Activated T-helper 1 cell treated with anti-CD3 and anti-CD28 coated beads, Interleukin-12 subunit alpha, Interleukin-12 subunit beta, Interleukin-2, Interleukin-4 antibody, amounts not matched to agents 30 ng/mL and 10 ng/mL and 1 ng/mL, durations not matched to agents 14 hours and 24 hours and 36 hours (primary cell): ENCODE measurements around the gene TNS2. TPM values are rescaled to one million over a fixed set of nuclear protein-coding genes. Genes with fewer than 3 reads are reported as not detected.
"Not testable (repeated sequence)": the region's sequence is repeated elsewhere in the genome, so short reads cannot be mapped to it uniquely, and the experiment has no call there.

ENCODE experiments used
- DNase-seq: peaks from one replicate; pipeline ENCODE4 v3.0.0; 2021; ENCODE audit warnings: low spot score
- H3K27ac Mint-ChIP-seq: one replicate; pipeline ENCODE4 v1.8.0; 2021; ENCODE audit warnings: mild to moderate bottlenecking, mixed read lengths
- H3K27me3 Mint-ChIP-seq: one replicate; pipeline ENCODE4 v1.8.0; 2022; ENCODE audit warnings: mild to moderate bottlenecking, moderate library complexity, mixed read lengths; ENCODE audit not compliant: insufficient read depth
- H3K36me3 Mint-ChIP-seq: one replicate; pipeline ENCODE4 v1.8.0; 2021; ENCODE audit warnings: low read depth, mixed read lengths
- H3K4me1 Mint-ChIP-seq: one replicate; pipeline ENCODE4 v1.8.0; 2021; ENCODE audit warnings: low read depth, mixed read lengths
- H3K4me3 Mint-ChIP-seq: one replicate; pipeline ENCODE4 v1.8.0; 2021; ENCODE audit warnings: mild to moderate bottlenecking, moderate library complexity, mixed read lengths
- H3K9me3 Mint-ChIP-seq: one replicate; pipeline ENCODE4 v1.8.0; 2021; ENCODE audit warnings: mixed read lengths
- intact Hi-C: fragments of 100-400 bp; cut with micrococcal nuclease; formaldehyde crosslinking; loops from one replicate; pipeline ENCODE4 v1.15.1; 2024
- total RNA-seq: library from RNA; stranded (reverse); gene quantifications from 2 replicates; pipeline ENCODE4 v1.2.3, GENCODE V29; 2022

The TNS2 gene
- total RNA-seq, 1 donor from 2014 or later, result 2.7 TPM

GRCh38 chr12:53098354-53098981 lies 48.6 kb downstream of the TNS2 start:
- H3K4me3 Mint-ChIP-seq, result peak overlapping the region; percentile 60
- peaks cover 1% of the 10 kb centered on the region for H3K36me3 Mint-ChIP-seq
- H3K27me3 Mint-ChIP-seq, result peaks cover 35% of the 10 kb centered on the region
- DNase-seq, result no peak
- intact Hi-C loops, result no loop called here
- no peaks in the 10 kb centered on the region for H3K9me3 Mint-ChIP-seq
- H3K4me1 Mint-ChIP-seq, result peaks cover 33% of the 10 kb centered on the region
- H3K27ac Mint-ChIP-seq, result peak overlapping the region; percentile 64

- peaks cover 35% of the 10 kb centered on the region for H3K27me3 Mint-ChIP-seq
- peak overlapping the region; percentile 23 for H3K27ac Mint-ChIP-seq
- peaks cover 1% of the 10 kb centered on the region for H3K36me3 Mint-ChIP-seq
- peaks cover 37% of the 10 kb centered on the region for H3K4me1 Mint-ChIP-seq
- no peaks in the 10 kb centered on the region for H3K9me3 Mint-ChIP-seq
- intact Hi-C loops, result loop anchor here (1.0 kb wide), 3 partner anchors 20 to 45 kb away; partner anchors contain the start of gene SPRYD3
- peak; percentile 72 for DNase-seq
- peak overlapping the region; percentile 37 for H3K4me3 Mint-ChIP-seq
Measured at GRCh38 chr12:53099071-53099882, 49.4 kb downstream of the TNS2 start.

- H3K4me1 Mint-ChIP-seq, result peaks cover 37% of the 10 kb centered on the region
- no peak overlapping the region for H3K27ac Mint-ChIP-seq
- no peaks in the 10 kb centered on the region for H3K36me3 Mint-ChIP-seq
- H3K27me3 Mint-ChIP-seq, result peaks cover 29% of the 10 kb centered on the region
- H3K4me3 Mint-ChIP-seq, result no peak overlapping the region
- DNase-seq, result no peak
- intact Hi-C loops, result no loop called here
- no peaks in the 10 kb centered on the region for H3K9me3 Mint-ChIP-seq
Measured at GRCh38 chr12:53100466-53101151, 50.7 kb downstream of the TNS2 start.

GRCh38 chr12:53101266-53101665 lies 51.4 kb downstream of the TNS2 start:
- Mint-ChIP-seq H3K27ac (no peak overlapping the region), H3K9me3 (no peaks in the 10 kb centered on the region), H3K36me3 (no peaks in the 10 kb centered on the region), H3K4me1 (peaks cover 37% of the 10 kb centered on the region), H3K27me3 (peaks cover 25% of the 10 kb centered on the region), H3K4me3 (no peak overlapping the region)
- no peak for DNase-seq
- intact Hi-C loops, result no loop called here

- DNase-seq, result no peak
- H3K27me3 Mint-ChIP-seq, result peaks cover 16% of the 10 kb centered on the region
- peaks cover 31% of the 10 kb centered on the region for H3K4me1 Mint-ChIP-seq
- H3K4me3 Mint-ChIP-seq, result no peak overlapping the region
- intact Hi-C loops, result no loop called here
- no peak overlapping the region for H3K27ac Mint-ChIP-seq
- no peaks in the 10 kb centered on the region for H3K36me3 Mint-ChIP-seq
- no peaks in the 10 kb centered on the region for H3K9me3 Mint-ChIP-seq
Measured at GRCh38 chr12:53101931-53102781, 52.3 kb downstream of the TNS2 start.

- Mint-ChIP-seq H3K27me3 (peaks cover 12% of the 10 kb centered on the region), H3K4me3 (no peak within 1 kb of the TSS), H3K36me3 (no peaks in the 10 kb centered on the region), H3K27ac (no peak within 1 kb of the TSS), H3K9me3 (no peaks in the 10 kb centered on the region), H3K4me1 (peaks cover 27% of the 10 kb centered on the region)
- intact Hi-C loops, result no loop called here
- no peak for DNase-seq
Measured at GRCh38 chr12:53102883-53103807, 53.3 kb downstream of the TNS2 start, which contains the start of gene SOAT2. TSS of gene SOAT2 (plus strand) at chr12:53103486. CDS start at chr12:53103578, 92 bp downstream.

- H3K4me3 Mint-ChIP-seq, result no peak overlapping the region
- H3K9me3 Mint-ChIP-seq, result no peaks in the 10 kb centered on the region
- DNase-seq, result no peak
- intact Hi-C loops, result no loop called here
- H3K27ac Mint-ChIP-seq, result no peak overlapping the region
- peaks cover 8% of the 10 kb centered on the region for H3K27me3 Mint-ChIP-seq
- peaks cover 20% of the 10 kb centered on the region for H3K4me1 Mint-ChIP-seq
- no peaks in the 10 kb centered on the region for H3K36me3 Mint-ChIP-seq
Measured at GRCh38 chr12:53103860-53104305, 54.0 kb downstream of the TNS2 start.

- Mint-ChIP-seq H3K4me3 (no peak overlapping the region), H3K27ac (no peak overlapping the region), H3K27me3 (peaks cover 3% of the 10 kb centered on the region), H3K9me3 (no peaks in the 10 kb centered on the region), H3K36me3 (no peaks in the 10 kb centered on the region), H3K4me1 (peaks cover 14% of the 10 kb centered on the region)
- no peak for DNase-seq
- intact Hi-C loops, result no loop called here
Measured at GRCh38 chr12:53105256-53105655, 55.4 kb downstream of the TNS2 start.

- no peak overlapping the region for H3K27ac Mint-ChIP-seq
Measured at GRCh38 chr12:53105712-53106439, 56.0 kb downstream of the TNS2 start.

GRCh38 chr12:53107122-53107521 lies 57.3 kb downstream of the TNS2 start:
- H3K4me3 Mint-ChIP-seq, result no peak overlapping the region
- no peak for DNase-seq
- no peaks in the 10 kb centered on the region for H3K36me3 Mint-ChIP-seq
- intact Hi-C loops, result no loop called here
- no peaks in the 10 kb centered on the region for H3K27me3 Mint-ChIP-seq
- H3K4me1 Mint-ChIP-seq, result peaks cover 14% of the 10 kb centered on the region
- H3K9me3 Mint-ChIP-seq, result no peaks in the 10 kb centered on the region
- no peak overlapping the region for H3K27ac Mint-ChIP-seq

More at GRCh38 chr12:53105712-53106439, 56.0 kb downstream of the TNS2 start:
- H3K36me3 Mint-ChIP-seq, result no peaks in the 10 kb centered on the region
- H3K4me3 Mint-ChIP-seq, result no peak overlapping the region
- H3K4me1 Mint-ChIP-seq, result peaks cover 14% of the 10 kb centered on the region
- DNase-seq, result no peak
- no peaks in the 10 kb centered on the region for H3K9me3 Mint-ChIP-seq
- intact Hi-C loops, result no loop called here
- H3K27me3 Mint-ChIP-seq, result peaks cover 3% of the 10 kb centered on the region

GRCh38 chr12:53112431-53112830 lies 62.6 kb downstream of the TNS2 start:
- H3K4me1 Mint-ChIP-seq, DNase-seq, H3K27ac Mint-ChIP-seq, intact Hi-C loops, H3K27me3 Mint-ChIP-seq, H3K4me3 Mint-ChIP-seq, H3K36me3 Mint-ChIP-seq, H3K9me3 Mint-ChIP-seq: not testable (repeated sequence)
